T-helper 2 cell (primary cell): ENCODE data around the gene DHX35.

Source experiments
- DNase-seq, 5 experiments: peaks; one replicate each; pipeline versions ENCODE4 v3.0.0 to v3.0.0-alpha.2; 2012 to 2022
- total RNA-seq, 2 donors: gene quantifications; one replicate each; lab custom pipeline; 2026; lab: John Stamatoyannopoulos, UW

The DHX35 gene, protein sequence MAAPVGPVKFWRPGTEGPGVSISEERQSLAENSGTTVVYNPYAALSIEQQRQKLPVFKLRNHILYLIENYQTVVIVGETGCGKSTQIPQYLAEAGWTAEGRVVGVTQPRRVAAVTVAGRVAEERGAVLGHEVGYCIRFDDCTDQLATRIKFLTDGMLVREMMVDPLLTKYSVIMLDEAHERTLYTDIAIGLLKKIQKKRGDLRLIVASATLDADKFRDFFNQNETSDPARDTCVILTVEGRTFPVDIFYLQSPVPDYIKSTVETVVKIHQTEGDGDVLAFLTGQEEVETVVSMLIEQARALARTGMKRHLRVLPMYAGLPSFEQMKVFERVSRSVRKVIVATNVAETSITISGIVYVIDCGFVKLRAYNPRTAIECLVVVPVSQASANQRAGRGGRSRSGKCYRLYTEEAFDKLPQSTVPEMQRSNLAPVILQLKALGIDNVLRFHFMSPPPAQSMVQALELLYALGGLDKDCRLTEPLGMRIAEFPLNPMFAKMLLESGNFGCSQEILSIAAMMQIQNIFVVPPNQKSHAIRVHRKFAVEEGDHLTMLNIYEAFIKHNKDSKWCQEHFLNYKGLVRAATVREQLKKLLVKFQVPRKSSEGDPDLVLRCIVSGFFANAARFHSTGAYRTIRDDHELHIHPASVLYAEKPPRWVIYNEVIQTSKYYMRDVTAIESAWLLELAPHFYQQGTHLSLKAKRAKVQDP
- total RNA-seq: 13.4 to 23.8 reads per million in 2 donors

- DNase-seq: peak; percentile 97 to 98 (median 98)
These were observed at the start of gene DHX35 for GRCh38 chr20:38962044-38962927. Gene DHX35, plus strand, starts transcription at chr20:38962344. Its CDS starts 24 bp downstream, at chr20:38962368.

DNA sequence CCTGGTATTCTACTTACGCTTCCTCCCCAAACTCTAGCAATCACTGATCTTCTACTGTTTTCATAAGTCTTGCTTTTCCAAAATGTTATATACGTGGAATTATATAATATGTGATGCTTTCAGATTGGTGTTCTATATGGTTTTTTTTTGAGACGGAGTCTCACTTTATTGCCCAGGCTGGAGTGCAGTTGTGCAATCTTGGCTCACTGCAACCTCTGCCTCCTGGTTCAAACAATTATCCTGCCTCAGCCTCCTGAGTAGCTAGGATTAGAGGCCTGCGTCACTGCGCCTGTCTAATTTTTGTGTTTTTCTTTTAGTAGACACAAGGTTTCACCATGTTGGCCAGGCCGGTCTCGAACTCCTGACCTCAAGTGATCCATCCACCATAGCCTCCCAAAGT is 46.8 kb upstream of the DHX35 start:
- DNase-seq: no peak

DNA sequence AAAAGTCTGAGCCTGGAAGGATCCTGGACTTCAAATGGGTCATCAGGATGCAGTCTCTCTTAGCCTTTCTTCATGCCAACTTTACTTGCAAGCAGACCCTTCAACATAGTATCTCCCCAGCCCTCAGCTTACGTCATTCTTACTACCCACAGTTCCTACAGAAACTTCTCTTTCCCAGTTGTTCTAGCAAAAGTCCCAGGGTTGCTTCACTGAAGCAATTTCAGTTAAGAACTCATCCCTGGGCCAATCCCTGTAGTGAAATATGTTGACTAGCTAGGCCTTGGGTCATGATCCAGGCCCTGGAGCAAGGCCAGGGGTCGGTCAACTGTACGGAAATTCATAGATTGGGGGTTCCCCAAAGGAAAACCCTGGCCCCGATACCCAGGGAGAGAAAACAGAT is 44.5 kb upstream of the DHX35 start:
- no peak for DNase-seq

- no peak for DNase-seq
These were observed 44.0 kb upstream of the DHX35 start for GRCh38 chr20:38918172-38918571.

DNA sequence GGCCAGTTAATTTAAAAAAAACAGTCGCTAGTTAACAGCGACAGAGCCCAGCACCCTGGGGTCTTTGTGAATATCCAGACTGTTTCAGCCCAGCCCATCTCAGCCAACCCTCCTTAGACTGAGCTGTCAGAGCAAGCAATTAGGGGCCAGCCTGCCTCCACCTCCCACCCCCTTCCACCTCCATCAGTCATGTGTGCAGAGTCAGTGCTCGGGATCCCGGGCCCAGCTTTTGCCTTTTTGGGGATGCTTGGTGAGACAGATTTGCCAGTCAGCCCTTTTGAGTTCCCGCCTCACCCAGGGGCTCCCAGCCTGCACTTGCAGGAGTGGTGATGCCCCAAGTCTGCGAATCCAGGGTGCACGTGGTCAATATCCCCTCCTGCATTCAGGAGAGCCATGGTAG is 42.5 kb upstream of the DHX35 start:
- no peak for DNase-seq

- DNase-seq: no peak
These were observed 41.7 kb upstream of the DHX35 start for GRCh38 chr20:38920411-38920810.

DNA sequence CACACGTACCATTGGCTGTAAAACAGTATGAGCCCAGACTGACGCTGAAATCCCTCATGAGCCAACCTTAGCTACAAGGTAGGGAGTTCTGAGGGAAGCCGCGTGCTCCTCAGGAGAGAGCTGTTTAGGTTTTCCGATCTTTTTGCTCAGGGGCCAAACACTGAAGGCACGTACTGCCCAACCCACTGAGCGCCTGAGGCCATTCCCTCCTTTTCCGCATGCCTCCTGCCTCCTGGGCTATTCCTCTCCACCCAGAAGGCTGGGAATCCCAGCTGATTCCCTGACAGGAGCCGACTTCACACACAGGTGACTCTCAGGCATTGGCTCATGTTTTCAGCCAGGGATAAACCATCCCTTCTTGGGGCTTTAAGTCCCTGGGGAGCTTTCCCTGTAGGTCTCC is 41.3 kb upstream of the DHX35 start:
- no peak for DNase-seq

DNA sequence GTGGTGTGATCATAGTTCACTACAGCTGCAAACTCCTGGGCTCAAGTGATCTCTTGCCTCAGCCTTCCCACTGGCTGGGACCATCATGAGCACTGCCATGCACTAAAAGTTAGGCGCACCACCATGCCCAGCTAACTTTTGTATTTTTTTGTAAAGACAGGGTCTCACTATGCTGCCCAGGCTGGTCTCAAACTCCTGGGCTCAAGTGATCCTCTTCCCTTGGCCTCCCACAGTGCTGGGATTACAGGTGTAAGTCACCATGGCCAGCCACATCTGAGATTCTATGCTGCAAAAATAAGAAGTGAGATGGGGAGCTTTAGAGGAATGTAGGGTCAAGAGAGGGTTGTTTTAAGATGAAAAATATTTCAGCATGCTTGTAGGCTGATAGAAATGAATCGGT is 37.4 kb upstream of the DHX35 start:
- no peak for DNase-seq

DNA sequence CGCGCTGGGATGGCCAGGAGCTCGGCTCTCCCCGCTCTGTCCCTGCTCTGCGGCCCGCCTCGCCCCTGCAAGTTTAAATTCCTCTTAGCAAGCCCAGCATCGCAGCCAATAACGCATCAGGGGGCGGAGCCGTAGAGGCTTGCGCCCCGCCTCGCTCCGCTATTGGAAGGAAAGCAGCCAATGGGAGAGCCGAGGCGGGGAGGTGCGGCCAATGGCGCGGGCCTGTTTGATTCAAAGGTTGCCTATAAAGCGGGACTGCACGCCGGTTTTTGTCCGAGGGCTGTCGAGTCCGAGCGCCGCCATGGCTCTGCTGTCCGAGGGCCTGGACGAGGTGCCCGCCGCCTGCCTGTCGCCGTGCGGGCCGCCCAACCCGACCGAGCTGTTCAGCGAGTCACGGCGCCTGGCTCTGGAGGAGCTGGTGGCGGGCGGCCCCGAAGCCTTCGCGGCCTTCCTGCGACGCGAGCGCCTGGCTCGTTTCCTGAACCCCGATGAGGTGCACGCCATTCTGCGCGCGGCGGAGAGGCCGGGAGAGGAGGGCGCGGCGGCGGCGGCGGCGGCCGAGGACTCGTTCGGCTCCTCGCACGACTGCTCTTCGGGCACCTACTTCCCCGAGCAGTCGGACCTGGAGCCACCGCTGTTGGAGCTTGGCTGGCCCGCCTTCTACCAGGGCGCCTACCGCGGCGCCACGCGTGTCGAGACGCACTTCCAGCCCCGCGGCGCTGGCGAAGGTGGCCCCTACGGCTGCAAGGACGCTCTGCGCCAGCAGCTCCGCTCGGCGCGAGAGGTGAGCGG is 35.8 kb upstream of the DHX35 start, which contains the start of gene FAM83D:
Gene FAM83D, plus strand, starts transcription at position 276 of the 792 bp plus-strand sequence. Its CDS starts 26 bp downstream, at position 302.
- DNase-seq: peak; percentile 80 to 97 (median 89)

DNA sequence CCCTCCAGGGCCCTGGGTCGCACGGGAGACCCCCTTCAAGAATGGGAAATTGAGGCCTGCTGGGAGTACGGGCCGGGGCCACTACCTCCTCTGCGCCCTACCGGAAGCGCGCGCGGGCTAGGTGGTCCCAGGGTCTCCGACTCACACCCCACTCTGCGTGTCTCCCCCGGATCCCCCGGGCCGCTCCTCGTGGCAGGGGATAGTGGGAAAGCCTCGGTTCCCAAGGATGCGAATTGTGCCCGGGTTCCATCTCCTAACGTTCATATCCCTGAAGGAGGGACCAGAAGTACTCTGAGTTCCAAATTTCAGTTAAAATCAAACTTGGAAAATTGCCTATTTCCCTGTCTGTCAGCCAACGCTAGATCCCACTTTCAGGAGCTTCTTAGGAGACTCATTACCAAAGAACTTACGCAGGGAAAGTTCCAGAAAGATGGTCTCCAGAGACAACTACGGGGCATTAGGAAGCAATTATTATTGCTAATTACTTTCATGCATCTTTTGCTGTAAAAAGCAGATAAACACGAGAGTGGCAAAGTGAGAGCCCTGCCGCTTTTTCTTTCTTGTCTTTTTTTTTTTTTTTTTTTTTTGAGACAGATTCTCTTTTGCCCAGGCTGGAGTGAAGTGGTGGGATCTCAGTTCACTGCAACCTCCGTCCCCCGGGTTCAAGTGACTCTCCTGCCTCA is 35.1 kb upstream of the DHX35 start:
- no peak for DNase-seq

- peak in 1 of 5 experiments; percentile 43 for DNase-seq
These were observed 34.1 kb upstream of the DHX35 start for GRCh38 chr20:38927902-38928578.

- DNase-seq: no peak
These were observed 31.9 kb upstream of the DHX35 start for GRCh38 chr20:38930242-38930569.

- DNase-seq: no peak
These were observed 30.2 kb upstream of the DHX35 start for GRCh38 chr20:38931984-38932383.

DNA sequence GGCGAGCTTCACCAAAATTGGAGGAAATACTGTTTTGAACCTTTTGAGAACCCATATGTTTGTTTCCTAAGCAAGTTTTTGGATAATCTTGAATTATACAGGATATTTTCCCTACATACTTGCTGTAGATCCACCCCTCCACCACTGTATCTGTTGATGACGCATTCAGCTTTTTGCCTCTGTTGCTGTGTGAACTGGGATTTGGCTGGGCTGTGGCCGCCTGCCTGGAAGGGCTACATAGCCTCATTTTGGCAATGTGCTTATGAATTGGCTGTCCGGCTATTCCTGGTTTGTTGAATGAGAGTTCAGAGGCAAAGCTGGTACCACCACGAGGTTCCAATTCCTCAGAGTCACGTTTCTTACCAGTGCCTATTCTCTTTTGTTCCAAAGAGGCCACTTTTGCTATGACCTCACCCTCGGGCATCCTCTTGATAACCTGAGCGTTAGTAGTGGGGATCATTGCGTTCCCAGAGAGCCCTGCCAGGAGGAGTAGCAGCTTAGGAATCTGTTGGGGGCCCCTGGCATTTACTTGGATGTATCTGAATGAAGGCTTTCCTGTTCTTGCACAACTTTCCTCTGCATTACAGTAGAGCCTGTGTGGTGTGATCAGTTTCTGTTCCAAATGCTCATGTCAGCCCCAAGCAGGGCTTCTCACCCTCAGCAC is 29.6 kb upstream of the DHX35 start:
- no peak for DNase-seq

DNA sequence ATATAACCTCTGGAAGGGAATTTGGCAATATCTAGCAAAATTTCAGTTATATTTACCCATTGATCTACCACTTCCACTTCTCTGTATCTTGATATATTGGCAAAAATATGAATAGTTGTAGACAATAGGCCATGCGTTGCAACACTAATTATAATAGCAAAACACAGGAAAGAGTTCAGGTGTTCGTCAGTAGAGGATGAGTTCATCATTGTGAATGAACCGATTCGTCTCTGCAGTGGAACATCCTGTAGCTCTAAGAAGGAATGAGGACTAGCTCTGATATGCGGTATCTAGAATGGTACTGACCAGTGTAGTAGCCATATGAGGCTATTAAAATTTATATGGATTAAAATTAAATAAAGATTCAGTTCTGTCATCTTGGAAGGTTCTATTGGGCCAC is 27.6 kb upstream of the DHX35 start:
- DNase-seq: no peak

GRCh38 chr20:38935285-38935684 is 26.9 kb upstream of the DHX35 start:
- no peak for DNase-seq

GRCh38 chr20:38935967-38936407 is 26.2 kb upstream of the DHX35 start:
- DNase-seq: no peak

DNA sequence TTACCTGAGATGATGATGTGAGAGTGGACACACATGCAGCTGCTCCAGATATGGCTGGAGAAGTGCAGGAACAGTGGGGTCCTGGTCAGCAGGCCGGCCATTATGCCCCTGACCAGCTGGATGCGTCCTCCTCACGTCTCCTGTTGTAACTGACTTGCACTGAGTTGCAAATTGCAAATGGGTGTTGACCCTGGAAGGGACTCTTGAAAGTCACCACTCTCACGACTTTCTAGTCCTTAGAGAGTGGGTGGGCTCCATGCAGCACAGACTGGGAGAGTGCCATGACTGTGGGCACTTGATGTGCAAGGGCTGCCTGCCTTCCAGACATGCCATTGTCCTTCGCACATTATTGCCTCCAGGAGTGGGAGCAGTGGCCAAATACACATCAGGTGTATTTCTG is 25.1 kb upstream of the DHX35 start:
- DNase-seq: no peak

DNA sequence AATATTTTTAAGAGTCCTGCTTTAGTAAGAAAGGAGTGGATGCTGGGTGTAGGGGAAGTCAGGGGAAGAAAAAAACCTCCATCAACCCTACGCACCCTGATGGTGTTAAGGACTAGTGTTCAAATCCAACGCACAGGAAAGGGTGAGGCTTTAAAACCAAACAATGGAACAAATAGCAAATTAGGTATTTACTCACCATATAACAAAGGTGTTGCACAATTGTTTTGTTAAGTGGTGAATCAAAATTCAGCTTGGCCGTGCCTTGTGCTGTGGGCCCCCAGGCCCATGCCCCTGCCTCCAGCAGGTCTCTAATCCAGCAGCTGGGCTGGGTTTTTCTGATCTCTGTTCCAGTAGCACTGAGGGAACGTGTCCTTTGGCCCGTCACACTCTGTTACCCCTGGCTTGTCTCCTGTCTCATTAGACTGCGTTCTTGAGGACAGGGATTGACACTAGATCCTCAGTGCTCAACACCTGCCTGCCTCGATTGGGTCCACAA is 24.1 kb upstream of the DHX35 start:
- no peak for DNase-seq

- no peak for DNase-seq
These were observed 22.5 kb upstream of the DHX35 start for GRCh38 chr20:38939686-38940085.
